ENCODE data around the gene TRPV4.

DNA sequence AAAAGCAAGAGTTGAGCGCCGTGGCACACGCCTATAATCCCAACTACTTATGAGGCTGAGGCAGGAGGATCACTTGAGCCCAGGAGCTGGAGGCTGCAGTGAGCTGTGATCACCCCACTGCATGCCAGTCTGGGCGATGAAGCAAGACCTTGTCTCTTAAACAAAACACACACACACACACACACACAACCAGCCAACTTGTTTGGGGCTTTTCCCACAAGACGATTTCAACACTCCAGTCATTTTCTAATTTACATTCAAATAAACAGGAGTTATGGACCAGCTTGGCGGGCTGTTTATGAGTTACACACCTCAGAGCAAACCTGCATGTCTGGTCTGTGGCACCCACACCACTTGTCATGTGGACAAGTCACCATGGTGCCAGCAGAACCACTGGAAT is 40.5 kb upstream of the TRPV4 start:
- TF ChIP-seq, protein P1, sequence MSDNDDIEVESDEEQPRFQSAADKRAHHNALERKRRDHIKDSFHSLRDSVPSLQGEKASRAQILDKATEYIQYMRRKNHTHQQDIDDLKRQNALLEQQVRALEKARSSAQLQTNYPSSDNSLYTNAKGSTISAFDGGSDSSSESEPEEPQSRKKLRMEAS (IDR thresholded peaks at IDR 0.05; ENCODE audit: low read depth): no peak
- TF ChIP-seq RAD21 (IDR thresholded peaks at IDR 0.05; ENCODE audit: low read length): no peak
- TF ChIP-seq, protein P2, sequence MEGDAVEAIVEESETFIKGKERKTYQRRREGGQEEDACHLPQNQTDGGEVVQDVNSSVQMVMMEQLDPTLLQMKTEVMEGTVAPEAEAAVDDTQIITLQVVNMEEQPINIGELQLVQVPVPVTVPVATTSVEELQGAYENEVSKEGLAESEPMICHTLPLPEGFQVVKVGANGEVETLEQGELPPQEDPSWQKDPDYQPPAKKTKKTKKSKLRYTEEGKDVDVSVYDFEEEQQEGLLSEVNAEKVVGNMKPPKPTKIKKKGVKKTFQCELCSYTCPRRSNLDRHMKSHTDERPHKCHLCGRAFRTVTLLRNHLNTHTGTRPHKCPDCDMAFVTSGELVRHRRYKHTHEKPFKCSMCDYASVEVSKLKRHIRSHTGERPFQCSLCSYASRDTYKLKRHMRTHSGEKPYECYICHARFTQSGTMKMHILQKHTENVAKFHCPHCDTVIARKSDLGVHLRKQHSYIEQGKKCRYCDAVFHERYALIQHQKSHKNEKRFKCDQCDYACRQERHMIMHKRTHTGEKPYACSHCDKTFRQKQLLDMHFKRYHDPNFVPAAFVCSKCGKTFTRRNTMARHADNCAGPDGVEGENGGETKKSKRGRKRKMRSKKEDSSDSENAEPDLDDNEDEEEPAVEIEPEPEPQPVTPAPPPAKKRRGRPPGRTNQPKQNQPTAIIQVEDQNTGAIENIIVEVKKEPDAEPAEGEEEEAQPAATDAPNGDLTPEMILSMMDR (IDR thresholded peaks at IDR 0.05): no peak
- TF ChIP-seq POLR2AphosphoS5 (IDR thresholded peaks at IDR 0.05; ENCODE audit: low read depth, low read length): no peak
- TF ChIP-seq, protein P3, sequence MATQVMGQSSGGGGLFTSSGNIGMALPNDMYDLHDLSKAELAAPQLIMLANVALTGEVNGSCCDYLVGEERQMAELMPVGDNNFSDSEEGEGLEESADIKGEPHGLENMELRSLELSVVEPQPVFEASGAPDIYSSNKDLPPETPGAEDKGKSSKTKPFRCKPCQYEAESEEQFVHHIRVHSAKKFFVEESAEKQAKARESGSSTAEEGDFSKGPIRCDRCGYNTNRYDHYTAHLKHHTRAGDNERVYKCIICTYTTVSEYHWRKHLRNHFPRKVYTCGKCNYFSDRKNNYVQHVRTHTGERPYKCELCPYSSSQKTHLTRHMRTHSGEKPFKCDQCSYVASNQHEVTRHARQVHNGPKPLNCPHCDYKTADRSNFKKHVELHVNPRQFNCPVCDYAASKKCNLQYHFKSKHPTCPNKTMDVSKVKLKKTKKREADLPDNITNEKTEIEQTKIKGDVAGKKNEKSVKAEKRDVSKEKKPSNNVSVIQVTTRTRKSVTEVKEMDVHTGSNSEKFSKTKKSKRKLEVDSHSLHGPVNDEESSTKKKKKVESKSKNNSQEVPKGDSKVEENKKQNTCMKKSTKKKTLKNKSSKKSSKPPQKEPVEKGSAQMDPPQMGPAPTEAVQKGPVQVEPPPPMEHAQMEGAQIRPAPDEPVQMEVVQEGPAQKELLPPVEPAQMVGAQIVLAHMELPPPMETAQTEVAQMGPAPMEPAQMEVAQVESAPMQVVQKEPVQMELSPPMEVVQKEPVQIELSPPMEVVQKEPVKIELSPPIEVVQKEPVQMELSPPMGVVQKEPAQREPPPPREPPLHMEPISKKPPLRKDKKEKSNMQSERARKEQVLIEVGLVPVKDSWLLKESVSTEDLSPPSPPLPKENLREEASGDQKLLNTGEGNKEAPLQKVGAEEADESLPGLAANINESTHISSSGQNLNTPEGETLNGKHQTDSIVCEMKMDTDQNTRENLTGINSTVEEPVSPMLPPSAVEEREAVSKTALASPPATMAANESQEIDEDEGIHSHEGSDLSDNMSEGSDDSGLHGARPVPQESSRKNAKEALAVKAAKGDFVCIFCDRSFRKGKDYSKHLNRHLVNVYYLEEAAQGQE (IDR thresholded peaks at IDR 0.05; ENCODE audit: low read depth, low read length): no peak
- no peak for TF ChIP-seq FOSL2 (IDR thresholded peaks at IDR 0.05; ENCODE audit: borderline replicate concordance, low read depth)
- TF ChIP-seq, protein P4, sequence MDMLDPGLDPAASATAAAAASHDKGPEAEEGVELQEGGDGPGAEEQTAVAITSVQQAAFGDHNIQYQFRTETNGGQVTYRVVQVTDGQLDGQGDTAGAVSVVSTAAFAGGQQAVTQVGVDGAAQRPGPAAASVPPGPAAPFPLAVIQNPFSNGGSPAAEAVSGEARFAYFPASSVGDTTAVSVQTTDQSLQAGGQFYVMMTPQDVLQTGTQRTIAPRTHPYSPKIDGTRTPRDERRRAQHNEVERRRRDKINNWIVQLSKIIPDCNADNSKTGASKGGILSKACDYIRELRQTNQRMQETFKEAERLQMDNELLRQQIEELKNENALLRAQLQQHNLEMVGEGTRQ (IDR thresholded peaks at IDR 0.05; ENCODE audit: borderline replicate concordance, low read depth, low read length): no peak
